GM04503 (cell line): ENCODE data around the gene IBTK.
A peak's percentile ranks its signal among the peaks of the same experiment; 100 is the strongest.
"Not testable (repeated sequence)": the region's sequence is repeated elsewhere in the genome, so short reads cannot be mapped to it uniquely, and the experiment has no call there.

Experiments used
- DNase-seq: peaks from one replicate; pipeline ENCODE4 v3.0.0-alpha.2; 2012; ENCODE audit warnings: low read depth

Gene IBTK, protein sequence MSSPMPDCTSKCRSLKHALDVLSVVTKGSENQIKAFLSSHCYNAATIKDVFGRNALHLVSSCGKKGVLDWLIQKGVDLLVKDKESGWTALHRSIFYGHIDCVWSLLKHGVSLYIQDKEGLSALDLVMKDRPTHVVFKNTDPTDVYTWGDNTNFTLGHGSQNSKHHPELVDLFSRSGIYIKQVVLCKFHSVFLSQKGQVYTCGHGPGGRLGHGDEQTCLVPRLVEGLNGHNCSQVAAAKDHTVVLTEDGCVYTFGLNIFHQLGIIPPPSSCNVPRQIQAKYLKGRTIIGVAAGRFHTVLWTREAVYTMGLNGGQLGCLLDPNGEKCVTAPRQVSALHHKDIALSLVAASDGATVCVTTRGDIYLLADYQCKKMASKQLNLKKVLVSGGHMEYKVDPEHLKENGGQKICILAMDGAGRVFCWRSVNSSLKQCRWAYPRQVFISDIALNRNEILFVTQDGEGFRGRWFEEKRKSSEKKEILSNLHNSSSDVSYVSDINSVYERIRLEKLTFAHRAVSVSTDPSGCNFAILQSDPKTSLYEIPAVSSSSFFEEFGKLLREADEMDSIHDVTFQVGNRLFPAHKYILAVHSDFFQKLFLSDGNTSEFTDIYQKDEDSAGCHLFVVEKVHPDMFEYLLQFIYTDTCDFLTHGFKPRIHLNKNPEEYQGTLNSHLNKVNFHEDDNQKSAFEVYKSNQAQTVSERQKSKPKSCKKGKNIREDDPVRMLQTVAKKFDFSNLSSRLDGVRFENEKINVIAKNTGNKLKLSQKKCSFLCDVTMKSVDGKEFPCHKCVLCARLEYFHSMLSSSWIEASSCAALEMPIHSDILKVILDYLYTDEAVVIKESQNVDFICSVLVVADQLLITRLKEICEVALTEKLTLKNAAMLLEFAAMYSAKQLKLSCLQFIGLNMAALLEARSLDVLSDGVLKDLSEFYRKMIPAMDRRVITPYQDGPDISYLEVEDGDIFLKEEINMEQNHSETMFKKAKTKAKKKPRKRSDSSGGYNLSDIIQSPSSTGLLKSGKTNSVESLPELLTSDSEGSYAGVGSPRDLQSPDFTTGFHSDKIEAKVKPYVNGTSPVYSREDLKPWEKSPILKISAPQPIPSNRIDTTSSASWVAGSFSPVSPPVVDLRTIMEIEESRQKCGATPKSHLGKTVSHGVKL (N-terminal part only)

DNA sequence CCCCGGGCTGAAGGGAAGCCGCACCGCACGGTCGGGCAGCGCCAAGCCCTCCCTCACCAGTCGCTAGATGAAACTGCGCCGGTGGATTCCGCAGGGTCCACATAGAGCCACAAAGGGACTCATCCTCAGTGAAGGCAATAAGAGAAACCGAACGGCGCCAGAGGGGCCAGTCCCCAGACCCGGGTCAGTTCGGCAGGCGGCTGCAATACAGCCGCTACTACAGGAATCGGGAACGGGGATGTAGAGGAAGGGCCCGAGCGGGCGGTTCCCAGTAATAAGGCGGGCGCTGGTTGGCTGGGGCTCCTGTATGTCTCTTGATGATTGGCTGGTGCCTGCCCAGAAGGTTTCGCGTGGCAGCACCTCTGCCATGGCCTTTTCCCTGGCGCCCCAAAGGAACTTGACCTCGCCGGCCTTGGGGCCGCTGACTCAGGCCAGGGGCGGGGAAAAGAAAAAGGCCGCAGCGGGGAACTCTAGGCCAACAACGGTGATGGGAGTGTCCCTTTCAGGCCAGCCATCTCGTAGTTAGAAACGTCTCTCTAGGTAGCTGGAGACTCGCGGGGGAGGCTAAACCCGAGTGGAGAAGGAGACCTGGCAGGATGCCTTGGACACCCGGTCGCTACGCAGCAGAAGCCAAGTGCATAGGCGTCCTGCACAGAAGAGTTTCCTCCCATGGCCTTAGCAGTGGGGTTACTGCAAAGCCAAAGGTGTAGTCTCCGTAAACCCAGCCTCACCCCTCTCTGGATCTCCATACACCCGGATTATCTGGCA lies at the start of gene IBTK:
Gene IBTK (minus strand): TSS at position 240 of the 768 bp plus-strand sequence. CDS start 7,258 bp downstream, outside the sequence.
- peak; percentile 83 for DNase-seq

DNA sequence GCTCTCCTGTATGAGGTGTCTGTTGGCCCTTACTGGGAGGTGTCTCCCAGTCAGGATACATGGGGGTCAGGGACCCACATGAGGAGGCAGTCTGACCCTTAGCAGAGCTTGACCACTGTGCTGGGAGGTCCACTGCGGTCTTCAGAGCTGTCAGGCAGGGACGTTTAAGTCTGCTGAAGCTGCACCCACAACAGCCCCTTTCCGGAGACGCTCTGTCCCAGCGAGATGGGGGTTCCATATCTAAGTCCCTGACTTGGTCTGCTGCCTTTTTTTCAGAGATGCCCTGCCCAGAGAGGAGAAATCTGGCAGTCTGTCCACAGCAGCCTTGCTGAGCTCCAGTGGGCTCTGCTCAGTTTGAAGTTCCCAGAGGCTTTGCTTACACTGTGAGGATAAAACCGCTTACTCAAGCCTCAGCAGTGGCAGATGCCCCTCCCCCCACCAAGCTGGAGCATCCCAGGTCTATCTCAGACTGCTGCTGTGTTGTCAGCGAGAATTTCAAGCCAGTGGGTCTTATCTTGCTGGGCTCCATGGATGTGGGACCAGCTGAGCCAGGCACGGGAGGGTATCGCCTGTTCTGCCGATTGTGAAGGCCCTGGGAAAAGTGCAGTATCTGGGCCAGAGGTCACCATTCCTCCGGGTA lies 36.3 kb upstream of the IBTK start:
- no peak for DNase-seq

DNA sequence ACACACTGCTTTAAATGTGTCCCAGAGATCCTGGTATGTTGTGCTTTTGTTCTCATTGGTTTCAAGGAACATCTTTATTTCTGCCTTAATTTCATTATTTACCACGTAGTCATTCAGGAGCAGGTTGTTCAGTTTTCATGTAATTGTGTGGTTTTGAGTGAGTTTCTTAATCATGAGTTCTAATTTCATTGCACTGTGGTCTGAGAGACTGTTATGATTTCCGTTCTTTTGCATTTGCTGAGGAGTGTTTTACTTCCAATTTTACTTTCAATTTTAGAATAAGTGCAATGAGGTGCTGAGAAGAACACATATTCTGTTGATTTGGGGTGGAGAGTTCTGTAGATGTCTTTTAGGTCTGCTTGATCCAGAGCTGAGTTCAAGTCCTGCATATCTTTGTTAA lies 34.0 kb upstream of the IBTK start:
- DNase-seq = not testable (repeated sequence)

DNA sequence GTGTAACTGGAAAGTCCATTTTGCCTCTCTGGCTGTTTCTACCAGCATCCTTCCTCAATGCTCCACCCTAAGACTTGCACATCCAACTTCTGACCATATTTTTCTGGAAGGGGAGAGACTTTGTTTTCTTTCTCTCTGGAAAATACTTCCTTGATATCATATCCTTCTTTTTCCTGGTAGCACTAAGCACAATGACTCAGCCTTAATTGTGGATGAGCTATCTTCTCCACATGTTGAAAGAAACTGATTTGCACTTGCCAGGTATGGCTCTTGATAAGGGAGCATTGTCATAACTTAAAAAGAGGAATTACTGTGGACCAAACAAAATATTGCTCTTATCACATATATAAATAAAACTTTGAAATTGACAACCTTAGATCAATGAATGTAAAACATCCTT lies 30.1 kb upstream of the IBTK start:
- DNase-seq = no peak

DNA sequence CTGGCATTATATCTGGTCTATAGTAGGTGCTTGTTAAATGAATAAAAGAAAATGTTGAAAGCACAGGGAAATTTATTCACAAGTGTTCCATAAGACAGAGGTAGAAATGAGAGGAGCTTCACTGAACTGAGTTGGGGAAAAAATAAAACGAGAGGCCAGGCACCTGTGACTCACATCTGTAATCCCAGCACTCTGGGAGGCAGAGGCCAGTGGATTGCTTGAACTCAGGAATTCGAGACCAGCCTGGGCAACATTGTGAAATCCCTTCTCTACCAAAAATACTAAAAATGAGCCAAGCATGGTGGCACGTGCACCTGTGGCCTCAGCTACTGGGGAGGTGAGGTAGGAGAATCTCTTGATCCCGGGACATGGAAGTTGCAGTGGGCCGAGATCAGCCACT lies 28.1 kb upstream of the IBTK start:
- DNase-seq = no peak

DNA sequence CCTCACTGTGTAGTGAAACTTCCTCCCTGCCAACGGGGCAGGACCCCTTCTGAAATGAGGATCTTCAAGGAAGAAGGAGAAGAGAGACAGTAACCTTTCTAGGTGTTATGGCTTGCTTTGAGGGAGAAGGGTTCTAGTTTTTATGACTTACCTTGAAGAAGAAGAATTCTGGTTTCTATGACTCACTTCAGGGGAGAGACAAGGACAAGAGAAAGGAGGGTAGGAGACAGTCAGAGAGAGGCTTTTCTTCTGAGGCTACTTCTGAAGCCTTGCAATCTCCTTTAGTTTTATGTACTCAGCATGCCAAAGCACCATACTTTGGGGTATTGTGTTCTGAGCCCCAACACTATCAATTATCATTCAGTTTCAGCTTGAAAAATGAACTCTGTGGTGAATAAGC lies 25.8 kb upstream of the IBTK start:
- no peak for DNase-seq

DNA sequence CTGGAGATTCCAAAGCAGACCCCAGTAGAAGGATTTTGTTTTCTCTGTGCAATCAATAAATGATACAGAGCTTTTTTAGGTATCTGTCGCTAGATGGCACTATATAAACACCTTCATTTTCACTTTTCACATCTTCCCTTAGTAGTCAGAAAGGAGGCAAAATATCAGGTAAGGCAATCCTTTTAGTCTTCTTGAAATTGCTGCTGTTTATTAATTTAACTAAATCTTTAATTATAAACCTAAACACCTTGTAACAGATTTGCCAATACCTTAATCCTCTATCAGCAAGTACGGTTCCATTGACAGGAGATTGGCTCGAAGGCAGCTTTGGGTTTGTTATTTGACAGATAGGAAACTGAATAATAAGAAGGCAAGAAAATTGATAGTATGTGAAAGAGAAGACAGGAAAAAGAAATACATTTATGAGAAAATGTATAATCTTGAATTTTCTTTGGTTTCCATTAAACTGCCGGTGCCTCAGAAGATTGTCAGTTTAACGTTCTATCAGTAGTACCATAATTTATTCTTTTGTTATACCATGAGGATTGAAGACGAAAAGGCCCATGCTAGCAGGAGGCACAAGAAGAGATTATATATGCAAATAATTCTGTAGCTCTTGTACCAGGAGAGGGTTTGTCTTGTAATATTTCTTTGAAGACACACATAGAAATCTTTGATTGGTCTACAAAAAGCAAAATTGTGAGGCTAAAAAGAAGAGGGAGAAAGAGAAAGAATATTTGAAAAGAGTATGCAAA lies 23.5 kb upstream of the IBTK start:
- DNase-seq = no peak

DNA sequence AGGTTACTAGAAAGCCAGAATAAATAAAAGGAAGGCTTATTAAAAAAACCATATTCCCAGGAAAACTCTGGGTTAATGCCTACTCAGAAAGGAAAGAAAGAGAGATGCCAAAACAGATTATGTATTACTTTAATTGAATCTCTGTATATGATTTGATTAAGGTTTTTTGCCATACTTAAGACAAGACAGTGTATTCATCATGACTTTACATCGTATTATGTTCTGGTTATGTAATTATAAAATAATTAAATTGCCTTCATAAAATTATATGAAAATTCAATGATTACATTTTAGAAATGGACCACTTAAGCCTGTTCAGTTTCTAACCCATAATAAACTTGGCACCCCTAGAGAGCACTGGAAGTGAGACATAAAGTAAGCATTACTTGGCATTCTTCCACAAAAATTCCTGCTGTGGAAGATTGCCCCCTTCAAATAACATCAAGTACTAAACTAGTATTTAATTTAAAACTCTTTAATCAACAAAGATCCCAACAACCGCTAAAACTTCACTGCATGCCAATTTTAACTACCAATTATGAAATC lies 20.8 kb upstream of the IBTK start:
- no peak for DNase-seq

DNA sequence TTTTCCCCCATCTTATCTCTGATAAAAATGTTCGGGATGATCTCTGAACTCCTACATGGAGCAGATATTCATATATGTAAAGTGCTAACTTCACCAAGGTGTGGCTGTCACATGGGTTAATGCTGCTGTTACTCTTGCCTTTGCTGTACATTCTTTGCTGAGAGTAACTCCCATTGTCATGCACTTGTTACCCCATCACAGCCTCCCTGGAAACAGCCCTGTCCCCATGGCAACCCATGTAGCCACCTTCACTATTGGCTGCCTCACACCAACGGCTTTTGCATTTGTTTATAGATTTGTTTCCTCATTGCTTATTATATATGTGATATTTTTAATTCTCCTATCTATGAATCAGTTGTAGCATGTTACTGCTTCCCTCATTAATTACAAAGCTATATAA lies 17.3 kb upstream of the IBTK start:
- no peak for DNase-seq

DNA sequence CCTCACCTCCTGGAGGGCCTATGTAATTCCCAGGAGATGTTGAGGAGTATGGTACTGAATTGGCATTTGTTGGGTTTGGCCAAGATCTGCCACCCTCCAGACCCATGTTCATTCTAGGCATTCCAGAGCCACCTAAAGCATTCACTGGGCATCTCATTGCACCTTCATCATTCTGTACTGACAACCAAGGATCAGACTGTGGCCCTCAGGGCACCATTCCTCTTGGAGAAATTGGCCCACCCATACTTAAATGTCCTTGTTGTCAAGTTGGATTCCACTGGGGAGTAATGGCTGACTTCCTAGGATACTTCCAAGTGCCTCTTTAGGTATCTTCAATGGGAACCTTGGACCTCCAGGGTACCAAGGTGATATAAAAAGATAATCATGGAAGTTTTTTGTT lies 16.8 kb upstream of the IBTK start:
- DNase-seq = no peak

DNA sequence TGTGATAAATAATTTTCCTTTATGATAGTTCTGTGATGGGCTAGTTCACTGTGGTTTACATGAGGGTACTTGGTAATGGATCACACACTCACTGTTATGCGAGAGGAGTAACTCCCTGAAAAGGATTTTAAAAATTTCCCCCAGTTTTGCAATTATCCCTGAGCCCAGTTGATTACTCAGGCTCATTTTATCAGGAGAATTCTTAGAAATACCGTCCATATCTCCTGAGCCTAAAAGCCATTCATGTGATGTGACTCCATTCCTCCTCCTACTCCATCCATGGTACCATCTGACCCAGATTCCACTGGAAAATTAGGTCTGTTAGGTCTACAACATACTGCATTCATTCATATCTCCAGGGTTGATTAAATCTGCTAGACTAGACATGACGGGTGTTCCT lies 16.4 kb upstream of the IBTK start:
- DNase-seq = no peak

DNA sequence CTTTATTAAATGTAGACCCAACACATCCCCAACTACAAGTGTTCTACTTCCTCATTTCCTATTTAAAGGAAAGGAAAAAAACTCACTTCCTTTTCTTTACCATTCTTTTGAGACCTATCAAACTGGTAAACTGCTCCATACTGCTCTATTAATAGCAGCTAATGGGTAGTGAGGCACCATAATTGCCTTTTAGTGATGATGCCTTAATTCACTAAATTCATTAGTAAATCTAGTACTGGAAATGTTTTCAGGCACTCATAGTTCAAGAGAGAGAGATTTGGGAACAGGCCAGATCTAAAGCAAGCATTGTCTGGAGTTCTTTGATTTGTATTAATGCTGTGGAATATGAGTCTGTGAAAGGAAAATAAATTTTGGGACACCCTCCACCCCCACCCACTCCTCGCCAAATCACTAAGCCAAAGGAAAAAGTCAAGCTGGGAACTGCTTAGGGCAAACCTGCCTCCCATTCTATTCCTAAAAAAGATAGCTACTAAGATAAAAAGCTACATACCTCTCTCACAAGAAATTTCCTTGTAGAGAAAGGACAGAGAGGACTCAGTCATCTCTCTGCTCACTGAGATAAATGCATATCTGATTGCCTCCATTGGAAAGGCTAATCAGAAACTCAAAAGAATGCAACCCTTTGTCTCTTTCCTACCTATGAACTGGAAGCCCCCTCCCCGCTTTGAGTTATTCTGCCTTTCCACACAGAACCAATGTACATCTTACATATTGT lies 13.6 kb upstream of the IBTK start:
- DNase-seq = no peak

DNA sequence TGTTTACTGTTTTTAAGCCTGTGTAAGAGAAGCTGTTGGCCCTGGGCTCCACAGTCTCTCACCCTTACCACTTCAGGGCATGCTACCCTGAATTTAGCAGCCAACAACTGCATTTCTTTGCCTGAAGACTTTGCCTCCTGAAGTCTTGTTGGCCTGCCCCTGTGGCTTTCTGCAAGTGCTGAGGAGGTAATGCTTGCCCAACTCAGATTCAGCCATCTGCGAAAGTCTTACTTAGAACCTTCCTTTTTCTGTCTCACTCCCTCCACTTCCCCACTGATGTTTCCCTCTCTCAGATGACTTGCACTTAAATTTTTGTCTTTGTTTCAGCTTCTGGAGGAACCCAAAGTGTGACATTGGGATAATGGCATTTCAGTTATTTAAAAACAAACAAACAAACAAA lies 11.8 kb upstream of the IBTK start:
- no peak for DNase-seq

DNA sequence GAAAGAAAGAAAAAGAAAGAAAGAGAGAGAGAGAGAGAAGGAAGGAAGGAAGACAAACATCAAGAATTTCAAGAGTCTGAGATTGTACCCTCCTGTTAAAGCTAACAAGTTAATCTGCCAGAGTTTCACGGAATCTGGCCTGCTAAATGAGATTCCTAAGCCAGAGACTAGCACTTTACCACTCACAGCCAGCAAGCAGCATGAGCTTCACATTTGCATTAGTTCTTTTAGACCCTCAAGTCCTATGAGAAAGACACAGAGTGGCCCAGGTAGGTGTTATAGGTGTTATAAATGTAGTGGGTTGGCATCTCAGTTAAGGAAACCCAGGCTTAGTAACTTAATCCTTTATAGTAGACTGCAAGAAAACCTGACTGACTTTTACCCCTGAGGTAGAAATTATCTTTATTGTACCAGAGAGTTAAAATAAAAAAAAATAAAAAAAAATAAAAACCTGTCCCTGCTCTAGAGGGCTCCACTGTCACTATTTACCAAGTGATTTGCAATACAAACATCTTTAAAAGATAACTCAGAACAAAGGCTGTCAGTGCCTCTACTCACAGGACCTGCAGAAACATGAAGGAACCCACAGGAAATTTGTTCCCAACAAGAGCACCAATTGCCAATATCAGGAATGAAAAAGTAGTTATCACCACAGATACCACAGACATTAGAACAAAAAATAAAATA lies 9.7 kb upstream of the IBTK start:
- no peak for DNase-seq

DNA sequence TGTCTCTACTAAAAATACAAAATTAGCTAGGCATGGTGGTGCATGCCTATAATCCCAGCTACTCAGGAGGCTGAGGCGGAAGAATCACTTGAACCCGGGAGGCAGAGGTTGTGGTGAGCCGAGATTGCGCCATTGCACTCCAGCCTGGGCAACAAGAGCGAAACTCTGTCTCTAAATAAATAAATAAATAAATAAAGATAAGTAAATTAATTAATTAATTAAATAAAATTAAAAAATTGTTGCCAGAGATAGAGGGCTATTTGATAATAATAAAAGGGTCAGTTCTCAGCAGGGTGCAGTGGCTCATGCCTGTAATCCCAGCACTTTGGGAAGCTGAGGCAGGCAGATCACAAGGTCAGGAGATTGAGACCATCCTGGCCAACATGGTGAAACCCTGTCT lies 7.2 kb upstream of the IBTK start:
- DNase-seq = not testable (repeated sequence)

DNA sequence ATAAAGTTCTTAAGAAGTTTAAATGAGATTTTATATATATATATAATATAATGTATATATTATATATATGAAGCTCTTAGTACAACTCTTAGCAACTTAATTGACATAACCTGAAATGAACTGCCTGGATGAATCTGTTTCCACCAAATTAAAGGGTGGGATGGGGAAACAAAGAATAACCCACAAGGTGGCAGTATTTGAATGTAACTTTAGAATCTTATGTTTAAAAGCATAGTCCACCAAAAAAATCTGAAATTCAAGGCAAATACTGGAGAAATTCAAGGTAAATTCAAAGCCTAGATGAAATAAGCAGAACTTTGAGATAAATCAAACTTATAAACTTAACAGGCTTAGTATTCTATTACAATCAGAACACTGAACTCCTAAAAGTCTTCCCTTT lies 4.4 kb upstream of the IBTK start:
- no peak for DNase-seq

DNA sequence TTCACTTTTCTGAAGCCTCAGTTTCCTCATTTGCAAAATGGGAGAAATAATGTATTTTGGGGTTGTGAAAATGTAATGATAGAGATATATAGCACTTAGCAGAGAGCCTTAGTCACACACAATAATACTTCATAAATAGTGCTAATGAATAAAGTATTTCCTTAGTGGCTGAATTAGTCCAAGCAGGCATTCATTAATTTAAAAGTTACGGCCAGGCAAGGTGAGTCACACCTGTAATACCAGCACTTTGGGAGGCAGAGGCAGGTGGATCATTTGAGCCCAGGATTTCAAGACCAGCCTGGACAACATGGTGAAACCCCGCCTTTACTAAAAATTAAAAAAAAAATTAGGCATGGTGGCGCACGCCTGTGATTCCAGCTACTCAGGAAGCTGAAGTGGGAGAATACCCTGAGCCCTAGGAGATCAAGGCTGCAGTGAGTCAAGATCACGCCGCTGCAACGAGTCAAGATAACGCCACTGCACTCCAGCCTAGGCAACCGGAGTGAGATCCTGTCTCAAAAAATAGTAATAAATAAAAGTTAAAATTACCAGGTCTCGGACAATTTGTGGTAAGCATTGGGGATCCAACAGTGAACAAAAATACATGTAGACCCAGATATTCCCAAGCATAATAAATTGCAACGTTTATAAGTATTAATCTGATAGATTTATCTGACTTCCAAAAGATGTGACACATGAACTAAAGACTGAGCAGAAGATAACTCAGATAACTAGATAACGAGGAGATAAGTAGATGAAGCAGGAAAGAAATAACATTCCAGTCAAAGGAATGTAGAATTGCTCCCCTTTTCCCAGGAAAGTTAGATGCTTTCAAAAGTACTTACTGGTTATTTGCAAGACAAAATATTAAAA lies 2.1 kb upstream of the IBTK start:
- DNase-seq = no peak

DNA sequence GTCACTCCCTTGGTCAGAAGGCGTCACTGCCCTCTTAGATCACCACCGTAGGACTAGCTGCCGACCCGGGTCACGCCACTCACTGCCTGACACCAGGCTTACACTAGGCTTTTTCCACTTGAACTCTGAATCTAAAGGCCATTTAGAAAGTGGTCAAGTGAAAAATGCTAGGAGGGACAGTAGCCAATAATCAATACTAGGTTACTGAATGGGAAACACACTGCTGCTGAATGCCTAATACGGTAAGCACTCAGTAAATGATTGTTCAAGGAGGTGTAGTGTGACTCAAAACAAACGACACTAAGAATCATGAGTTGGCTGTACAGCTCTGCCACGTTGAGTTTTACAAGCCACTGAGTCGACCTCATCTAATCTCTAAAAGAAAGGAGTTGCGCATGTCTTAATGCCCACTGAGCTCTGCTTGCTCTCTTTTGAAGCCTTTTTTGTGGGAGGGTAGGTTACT lies 760 bp upstream of the IBTK start:
- DNase-seq = peak; percentile 19
